ENCODE data around the gene NAIF1.
A peak's percentile ranks its signal among the peaks of the same experiment; 100 is the strongest.

NAIF1 gene

GRCh38 chr9:128102196-128102595 is 35.1 kb upstream of the NAIF1 start:
- DNase-seq, result no peak

GRCh38 chr9:128101690-128102089 is 34.6 kb upstream of the NAIF1 start:
- no peak for DNase-seq

DNA sequence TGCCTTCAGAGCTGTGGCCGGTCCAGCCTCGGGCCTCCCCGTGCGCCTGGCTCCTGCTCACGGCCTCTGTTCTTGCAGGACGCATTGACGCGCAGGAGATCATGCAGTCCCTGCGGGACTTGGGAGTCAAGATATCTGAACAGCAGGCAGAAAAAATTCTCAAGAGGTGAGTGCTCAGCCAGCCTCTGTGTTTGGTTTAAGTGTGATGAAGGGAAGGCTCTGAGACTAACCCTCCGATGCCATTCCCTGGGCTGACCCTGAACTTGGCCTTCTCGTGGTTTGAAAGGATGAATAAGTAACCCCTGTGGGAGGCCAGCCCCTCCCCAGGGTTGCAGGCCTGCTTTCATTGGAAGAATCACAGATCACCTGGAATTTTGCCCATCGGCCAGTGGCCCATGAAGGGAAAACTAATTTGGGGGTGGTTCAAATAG is 34.1 kb upstream of the NAIF1 start:
- no peak for DNase-seq

- DNase-seq, result no peak
Measured at GRCh38 chr9:128100581-128100980, 33.5 kb upstream of the NAIF1 start.

DNA sequence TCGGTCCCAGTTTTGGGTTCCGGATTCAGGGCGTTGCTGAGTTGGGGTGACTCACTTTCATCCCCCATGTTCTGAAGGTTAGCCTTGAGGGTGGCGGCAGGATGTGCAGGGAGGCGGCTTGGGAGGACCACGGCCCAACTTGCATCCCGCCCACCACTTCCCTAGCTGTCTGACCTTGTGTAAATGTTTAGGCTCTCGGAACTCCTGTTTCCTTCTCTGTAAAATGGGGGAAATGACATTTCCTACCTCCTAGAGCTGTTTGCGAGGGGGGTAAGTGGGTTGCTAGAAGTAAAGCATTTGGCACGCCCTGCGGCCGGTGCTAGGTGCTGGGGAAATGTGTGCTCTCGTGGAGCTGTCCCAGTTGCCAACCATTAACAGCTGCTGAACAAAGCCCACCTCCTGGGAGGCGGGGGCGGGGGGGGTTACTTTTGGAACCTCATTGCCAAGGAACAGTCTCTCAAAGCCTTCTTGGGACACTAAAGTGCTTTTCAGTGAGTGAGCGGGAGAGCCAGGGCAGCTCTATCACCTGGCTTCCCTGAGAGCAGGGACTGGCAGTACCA is 32.9 kb upstream of the NAIF1 start:
- DNase-seq, result no peak

DNA sequence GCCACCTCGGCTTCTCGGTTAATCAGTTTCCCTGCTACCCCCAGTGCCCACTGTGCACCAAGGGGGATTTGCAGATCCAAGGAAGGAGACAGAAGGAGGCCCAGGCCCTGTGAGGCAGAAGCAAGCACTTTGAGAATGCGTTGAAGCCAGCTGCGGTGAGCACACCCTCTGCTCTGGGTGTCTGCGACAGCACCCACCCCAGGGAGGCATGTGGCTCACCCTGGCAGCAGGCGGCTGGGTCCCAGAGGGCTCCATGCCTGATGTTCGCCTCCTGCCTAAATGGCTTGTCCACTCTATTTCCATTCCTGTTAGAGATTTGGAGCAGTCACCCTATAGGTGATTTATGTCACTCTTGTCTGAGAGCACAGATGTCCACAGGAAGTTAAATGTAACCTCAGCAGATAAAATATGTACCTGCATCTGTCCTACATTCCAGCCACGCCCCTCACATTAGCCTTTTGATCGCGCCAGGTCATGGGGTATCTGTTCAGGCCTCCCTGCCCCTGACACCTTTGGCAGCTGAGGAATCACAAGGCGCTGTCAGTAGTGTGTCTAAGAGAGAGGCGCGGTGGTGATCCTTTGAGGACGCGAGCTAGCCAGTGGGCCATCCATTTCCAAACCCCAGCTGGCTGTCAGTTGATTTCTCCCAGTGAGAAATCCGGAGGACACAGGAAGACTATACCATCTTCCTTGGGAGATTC is 32.3 kb upstream of the NAIF1 start:
- DNase-seq, result no peak

DNA sequence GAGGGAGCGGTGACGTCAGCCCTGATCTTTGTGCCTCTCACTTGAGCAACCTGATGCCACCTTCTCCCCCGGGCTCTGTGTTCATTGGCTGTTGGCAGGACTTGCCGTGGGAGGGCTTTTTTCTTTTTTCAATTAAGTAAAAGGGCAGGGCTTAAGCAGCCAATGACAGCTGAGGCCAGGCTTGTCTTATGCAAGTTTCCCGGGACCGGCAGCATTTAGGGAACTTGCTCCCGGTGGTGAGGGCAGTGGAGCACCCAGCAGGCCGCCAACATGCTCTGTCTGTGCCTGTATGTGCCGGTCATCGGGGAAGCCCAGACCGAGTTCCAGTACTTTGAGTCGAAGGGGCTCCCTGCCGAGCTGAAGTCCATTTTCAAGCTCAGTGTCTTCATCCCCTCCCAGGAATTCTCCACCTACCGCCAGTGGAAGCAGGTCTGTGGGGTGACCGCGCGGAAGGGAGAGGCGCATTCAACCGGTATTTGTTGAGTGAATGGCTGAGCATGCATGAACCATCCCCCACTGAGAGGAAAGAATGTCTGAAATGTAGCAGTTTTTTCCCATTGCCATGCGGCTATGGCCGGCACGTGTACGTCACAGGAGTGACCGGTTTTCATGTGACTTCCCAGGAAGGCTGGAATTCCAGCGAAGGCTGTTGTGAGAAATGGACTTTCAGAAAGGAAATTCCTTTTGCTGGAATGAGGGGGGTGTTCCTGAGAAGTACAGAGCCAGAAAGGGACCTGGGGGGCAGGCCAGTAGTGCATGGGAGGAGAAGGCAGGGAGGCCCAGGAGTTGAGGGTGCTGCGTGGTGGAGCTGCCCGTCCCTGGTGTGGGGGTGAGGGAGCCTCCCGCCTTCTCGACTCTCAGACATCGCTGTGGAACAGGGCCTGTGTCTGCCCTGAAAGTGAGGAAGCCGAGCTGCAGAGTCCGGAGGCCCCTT is 31.4 kb upstream of the NAIF1 start:
- DNase-seq, result peak; percentile 73

- no peak for DNase-seq
Measured at GRCh38 chr9:128097543-128098296, 30.6 kb upstream of the NAIF1 start.

GRCh38 chr9:128096616-128097536 is 29.8 kb upstream of the NAIF1 start:
- no peak for DNase-seq

GRCh38 chr9:128094950-128095544 is 27.9 kb upstream of the NAIF1 start:
- DNase-seq, result no peak

DNA sequence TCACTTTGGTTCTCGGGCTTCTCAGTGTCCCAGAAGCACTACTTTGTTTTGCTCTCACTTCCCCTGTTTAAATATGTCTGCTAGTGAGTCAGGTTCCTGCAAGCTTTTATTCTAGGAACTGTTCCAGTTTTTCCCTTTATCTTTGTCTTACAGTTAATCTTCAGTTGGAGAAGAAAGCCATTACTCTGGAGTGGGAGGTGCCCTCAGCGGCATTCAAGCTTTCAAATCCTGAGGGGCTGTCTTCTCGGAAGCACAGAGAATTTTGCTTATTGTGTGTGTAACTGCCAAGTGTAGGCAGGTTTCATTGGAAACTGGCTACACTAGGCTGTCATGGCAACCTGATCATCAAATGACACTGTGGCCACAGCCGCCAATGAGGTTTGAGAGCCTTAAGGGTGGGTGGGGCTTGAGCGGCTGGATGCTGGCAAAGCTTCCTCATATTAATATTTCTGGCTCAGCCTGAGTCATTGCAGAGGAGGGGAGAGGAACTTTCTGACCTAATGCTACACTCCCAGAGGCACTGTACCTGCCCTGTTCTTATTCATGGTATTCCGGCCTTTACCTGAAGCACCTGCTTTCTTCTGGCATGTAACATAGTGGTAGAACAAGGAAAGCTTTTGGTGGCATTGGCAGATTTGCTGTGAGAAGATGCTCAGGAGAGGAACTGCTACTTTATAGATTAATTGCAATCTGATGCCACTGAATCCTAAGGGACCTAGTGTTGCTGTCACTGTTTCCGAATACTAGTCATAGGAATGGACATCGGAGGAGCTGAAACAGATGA is 27.2 kb upstream of the NAIF1 start:
- DNase-seq, result peak; percentile 78

DNA sequence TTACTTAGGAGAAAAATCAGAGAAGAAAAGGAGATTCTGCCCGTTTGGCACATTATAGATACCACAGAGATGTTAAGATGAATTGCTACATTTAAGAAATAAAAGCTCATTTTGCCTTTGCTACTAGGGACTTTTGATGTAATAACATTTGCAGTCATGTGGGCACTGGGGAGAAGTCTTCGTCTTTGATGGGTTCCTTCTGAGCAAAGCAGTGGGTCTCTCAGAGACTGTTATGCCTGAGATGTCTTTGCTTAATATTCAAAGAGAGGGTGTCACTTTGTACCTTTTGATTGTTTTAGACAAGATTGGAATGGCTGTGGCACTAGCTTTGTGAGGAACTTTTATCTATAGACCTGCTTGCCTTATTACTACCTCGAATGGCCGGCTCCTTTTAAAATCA is 25.9 kb upstream of the NAIF1 start:
- DNase-seq, result peak; percentile 44

- DNase-seq, result no peak
Measured at GRCh38 chr9:128092199-128092977, 25.3 kb upstream of the NAIF1 start.

GRCh38 chr9:128091571-128091970 is 24.5 kb upstream of the NAIF1 start:
- DNase-seq, result no peak

- DNase-seq, result no peak
Measured at GRCh38 chr9:128091144-128091543, 24.0 kb upstream of the NAIF1 start.

DNA sequence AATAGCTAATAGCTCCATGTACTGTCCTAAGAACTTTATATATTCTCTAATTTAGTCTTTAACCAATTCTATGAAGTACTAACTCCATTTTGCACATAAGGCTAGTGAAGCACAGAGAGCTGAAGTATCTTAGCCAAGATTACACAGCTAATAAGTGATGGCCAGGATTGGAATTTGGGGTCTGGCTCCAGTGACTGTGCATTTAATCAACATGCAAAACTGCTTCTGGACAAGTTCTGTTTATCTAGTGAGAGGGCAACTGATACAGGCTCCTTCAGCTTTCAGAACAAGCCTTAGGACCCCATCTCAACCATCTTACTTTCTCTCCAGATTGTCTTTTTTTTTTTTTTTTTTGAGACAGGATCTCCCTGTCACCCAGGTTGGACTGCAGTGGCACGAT is 22.2 kb upstream of the NAIF1 start:
- DNase-seq, result no peak

DNA sequence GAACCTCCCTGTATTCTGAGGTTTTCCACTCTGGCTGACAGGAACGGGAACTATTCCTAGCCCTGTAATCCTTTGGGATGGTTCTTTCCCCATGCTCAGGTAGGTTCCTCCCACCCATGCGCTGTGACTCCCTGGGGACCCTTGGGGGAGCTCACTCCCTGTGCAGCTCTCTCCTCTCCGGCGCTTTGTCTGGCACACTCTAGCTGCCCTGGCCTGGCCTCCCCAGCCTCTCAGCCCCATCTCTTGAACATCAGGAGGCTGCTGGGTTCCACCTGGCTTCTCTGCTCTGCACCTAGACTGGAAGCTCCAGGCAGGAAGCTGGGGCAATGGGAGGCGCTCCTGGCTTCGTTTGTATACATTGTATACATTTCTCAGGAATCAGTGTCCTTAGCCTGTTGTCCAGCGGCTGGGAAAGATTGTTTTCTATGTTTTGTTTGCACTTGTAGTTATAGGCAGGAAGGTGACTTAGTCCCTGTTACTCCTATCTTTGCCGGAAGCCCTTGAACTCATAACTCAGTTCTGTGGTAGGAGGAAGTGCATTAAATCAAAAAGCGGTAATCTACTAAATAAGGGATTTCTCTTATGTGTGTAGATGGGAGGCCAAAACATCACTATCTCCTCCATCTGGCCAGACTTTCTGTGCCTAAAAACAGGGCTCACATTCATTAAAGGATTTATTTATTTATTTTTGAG is 21.3 kb upstream of the NAIF1 start:
- DNase-seq, result no peak

- DNase-seq, result no peak
Measured at GRCh38 chr9:128087262-128087661, 20.1 kb upstream of the NAIF1 start.

DNA sequence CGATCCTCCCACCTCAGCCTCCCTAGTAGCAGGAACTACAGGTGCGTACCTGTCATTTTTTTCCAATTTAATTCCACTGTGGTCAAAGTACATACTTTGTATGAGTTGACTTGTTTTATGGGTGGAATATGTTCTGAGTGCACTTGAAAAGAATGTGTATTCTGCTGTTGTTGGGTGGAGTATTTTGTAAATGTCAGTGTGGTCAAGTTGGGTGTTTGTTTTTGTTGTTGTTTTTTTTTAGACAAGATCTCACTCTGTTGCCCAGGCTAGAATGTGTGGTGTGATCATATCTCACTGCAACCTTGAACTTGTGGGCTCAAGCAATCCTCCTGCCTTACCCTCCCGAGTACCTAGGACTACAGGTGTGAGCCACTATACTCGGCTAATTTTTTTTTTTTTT is 18.8 kb upstream of the NAIF1 start:
- no peak for DNase-seq
